H1 (cell line): ENCODE results near the gene CIB4. TPM values are rescaled to one million over a fixed set of nuclear protein-coding genes. Genes with fewer than 3 reads are reported as not detected.

Experiments used
- CTCF ChIA-PET: fragments of 300-600 bp; sonication (Branson Sonifier 250); formaldehyde crosslinking; loops from one replicate; lab custom pipeline; 2021; ENCODE audit not compliant: partially characterized antibody; lab: Charles Lee
- POLR2A ChIA-PET: fragments of 300-600 bp; sonication (Branson Sonifier 250); formaldehyde crosslinking; loops from one replicate; lab custom pipeline; 2021; ENCODE audit warnings: inconsistent platforms; ENCODE audit not compliant: partially characterized antibody; lab: Charles Lee
- DNase-seq, 2 experiments: peaks; one replicate each; pipeline versions ENCODE4 v3.0.0 to v3.0.0-alpha.2; 2010 to 2022; ENCODE audit warnings: low spot score in 2 of 2, low read depth in 1 of 2, mixed read lengths in 1 of 2
- FAIRE-seq: peaks from 2 replicates; lab custom pipeline; 2011; peaks lifted over from hg19 to GRCh38; lab: Jason Lieb, UNC
- H2AFZ ChIP-seq: 2 replicates; pipeline ENCODE4 v1.8.1; 2012; ENCODE audit warnings: low read length, inconsistent platforms
- H2AK5ac ChIP-seq: 2 replicates; pipeline ENCODE4 v1.6.1; 2013; ENCODE audit warnings: low read depth, low read length
- H2BK120ac ChIP-seq: replicated peaks from 2 replicates; pipeline ENCODE3; 2013; ENCODE audit warnings: low read depth, low read length, inconsistent platforms
- H2BK12ac ChIP-seq: 2 replicates; pipeline ENCODE4 v1.6.1; 2013; ENCODE audit warnings: low read depth, low read length
- H2BK15ac ChIP-seq: 2 replicates; pipeline ENCODE4 v1.6.1; 2013; ENCODE audit warnings: low read length
- H2BK20ac ChIP-seq: 2 replicates; pipeline ENCODE4 v1.6.1; 2013; ENCODE audit warnings: low read length
- H2BK5ac ChIP-seq: 2 replicates; pipeline ENCODE4 v1.6.1; 2013; ENCODE audit warnings: low read depth, low read length
- H3K14ac ChIP-seq: 2 replicates; pipeline ENCODE4 v1.6.1; 2013; ENCODE audit warnings: inconsistent platforms; ENCODE audit not compliant: insufficient read length
- H3K18ac ChIP-seq: 2 replicates; pipeline ENCODE4 v1.6.1; 2013; ENCODE audit warnings: low read length; ENCODE audit errors: extremely low read depth
- H3K23ac ChIP-seq: 2 replicates; pipeline ENCODE4 v1.6.1; 2013; ENCODE audit warnings: inconsistent platforms; ENCODE audit not compliant: insufficient read length
- H3K23me2 ChIP-seq: 2 replicates; pipeline ENCODE4 v1.6.1; 2013; ENCODE audit warnings: low read depth, low read length
- H3K27ac ChIP-seq: 2 replicates; pipeline ENCODE4 v1.6.1; 2011; ENCODE audit warnings: low read depth, low read length, inconsistent platforms
- H3K27me3 ChIP-seq, 4 experiments: replicated peaks in 1 of 4; 1 replicate in 1 of 4; 2 replicates in 3 of 4; pipeline versions ENCODE4 v1.6.1 to v1.8.1; 2011 to 2013; ENCODE audit warnings: low read length in 3 of 4, mild to moderate bottlenecking in 3 of 4, inconsistent platforms in 2 of 4, mixed read lengths in 2 of 4, moderate library complexity in 1 of 4; ENCODE audit not compliant: control insufficient read depth in 3 of 4, insufficient read depth in 3 of 4; ENCODE audit errors: extremely low read depth in 1 of 4
- H3K36me3 ChIP-seq, 4 experiments: 2 replicates each; pipeline versions ENCODE4 v1.6.1 to v1.8.1; 2011 to 2013; ENCODE audit warnings: mild to moderate bottlenecking in 4 of 4, low read length in 3 of 4, moderate library complexity in 2 of 4, control low read depth in 1 of 4, inconsistent platforms in 1 of 4; ENCODE audit not compliant: insufficient read depth in 4 of 4, control insufficient read depth in 2 of 4
- H3K4ac ChIP-seq: replicated peaks from 2 replicates; pipeline ENCODE3; 2013; ENCODE audit warnings: low read length, low read depth, mixed read lengths, inconsistent platforms; ENCODE audit not compliant: insufficient read length
- H3K4me1 ChIP-seq, 4 experiments: replicated peaks in 1 of 4; 1 replicate in 1 of 4; 2 replicates in 3 of 4; pipeline versions ENCODE4 v1.6.1 to v1.8.1; 2011 to 2013; ENCODE audit warnings: low read length in 3 of 4, inconsistent platforms in 2 of 4, mixed read lengths in 1 of 4; ENCODE audit not compliant: insufficient read depth in 4 of 4, control insufficient read depth in 3 of 4
- H3K4me2 ChIP-seq, 2 experiments: 2 replicates each; pipeline versions ENCODE4 v1.6.1 to v1.8.1; 2011 to 2013; ENCODE audit warnings: low read depth in 2 of 2, low read length in 2 of 2, control low read depth in 1 of 2, inconsistent platforms in 1 of 2, mild to moderate bottlenecking in 1 of 2; ENCODE audit not compliant: insufficient read depth in 1 of 2
- H3K4me3 ChIP-seq, 4 experiments: fragments of 200-600, 300-600 bp in 1 of 4; sonication (generic), shearing (Covaris generic), sonication (Bioruptor Twin) in 1 of 4; 2 replicates each; pipeline versions ENCODE4 v1.5.1 to v1.8.1; 2011 to 2016; ENCODE audit warnings: low read length in 4 of 4, low read depth in 3 of 4, control low read depth in 2 of 4, inconsistent platforms in 2 of 4, mild to moderate bottlenecking in 2 of 4, mixed read lengths in 1 of 4, moderate library complexity in 1 of 4; ENCODE audit not compliant: insufficient read depth in 2 of 4; ENCODE audit errors: extremely low read depth in 1 of 4
- H3K56ac ChIP-seq: replicated peaks from 2 replicates; pipeline ENCODE3; 2013; ENCODE audit warnings: low read depth, mild to moderate bottlenecking, mixed read lengths, low read length, inconsistent platforms; ENCODE audit not compliant: insufficient read length
- H3K79me1 ChIP-seq: 2 replicates; pipeline ENCODE4 v1.6.1; 2013; ENCODE audit warnings: low read depth, low read length, control low read depth
- H3K79me2 ChIP-seq, 2 experiments: 2 replicates each; pipeline versions ENCODE4 v1.6.1 to v1.8.1; 2012 to 2013; ENCODE audit warnings: low read length in 2 of 2, mild to moderate bottlenecking in 2 of 2, inconsistent platforms in 1 of 2; ENCODE audit not compliant: insufficient read depth in 2 of 2, control insufficient read depth in 1 of 2
- H3K9ac ChIP-seq, 4 experiments: replicated peaks in 1 of 4; 1 replicate in 1 of 4; 2 replicates in 3 of 4; pipeline versions ENCODE4 v1.6.1 to v1.8.1; 2011 to 2013; ENCODE audit warnings: low read depth in 3 of 4, low read length in 3 of 4, control low read depth in 2 of 4, mild to moderate bottlenecking in 2 of 4, moderate library complexity in 2 of 4, inconsistent platforms in 1 of 4; ENCODE audit errors: extremely low read depth in 1 of 4
- H3K9me3 ChIP-seq, 2 experiments: 2 replicates each; pipeline versions ENCODE4 v1.6.1 to v1.8.1; 2012 to 2013; ENCODE audit warnings: mild to moderate bottlenecking in 2 of 2, moderate library complexity in 2 of 2, control low read depth in 1 of 2, inconsistent platforms in 1 of 2, low read depth in 1 of 2, low read length in 1 of 2, mixed read lengths in 1 of 2; ENCODE audit not compliant: insufficient read depth in 2 of 2
- H4K20me1 ChIP-seq, 2 experiments: replicated peaks in 1 of 2; 2 replicates each; pipeline versions ENCODE3 to v1.8.1; 2011 to 2013; ENCODE audit warnings: inconsistent platforms in 2 of 2, low read length in 2 of 2, mild to moderate bottlenecking in 1 of 2; ENCODE audit not compliant: insufficient read depth in 2 of 2, control insufficient read depth in 1 of 2
- H4K5ac ChIP-seq: 2 replicates; pipeline ENCODE4 v1.6.1; 2013; ENCODE audit warnings: low read length, low read depth, mixed read lengths, inconsistent platforms; ENCODE audit not compliant: insufficient read length
- H4K8ac ChIP-seq: 2 replicates; pipeline ENCODE4 v1.8.0; 2013; ENCODE audit warnings: mild to moderate bottlenecking, moderate library complexity, low read length, inconsistent platforms; ENCODE audit not compliant: insufficient read depth; ENCODE audit errors: extremely low read depth
- H4K91ac ChIP-seq: replicated peaks from 2 replicates; pipeline ENCODE3; 2013; ENCODE audit warnings: low read length, mixed read lengths, inconsistent platforms; ENCODE audit not compliant: insufficient read length
- E2F6 ChIP-seq: IDR thresholded peaks from 2 replicates; pipeline ENCODE4 v1.6.1; 2012; ENCODE audit warnings: inconsistent platforms
- FOSL1 ChIP-seq: IDR thresholded peaks from 2 replicates; pipeline ENCODE4 v1.6.1; 2011; ENCODE audit warnings: mild to moderate bottlenecking, low read depth, low read length, moderate library complexity; ENCODE audit not compliant: insufficient read depth
- GTF2F1 ChIP-seq: IDR thresholded peaks from 2 replicates; pipeline ENCODE4 v1.6.1; 2012; ENCODE audit warnings: low read depth, low read length, improper control_type of control experiment, borderline replicate concordance
- MAFK ChIP-seq: IDR thresholded peaks from 2 replicates; pipeline ENCODE4 v1.6.1; 2012; ENCODE audit warnings: low read depth, mild to moderate bottlenecking, improper control_type of control experiment, low read length
- NRF1 ChIP-seq: IDR thresholded peaks from 2 replicates; pipeline ENCODE4 v1.6.1; 2011; ENCODE audit warnings: mild to moderate bottlenecking, low read depth, low read length, improper control_type of control experiment
- PHF8 ChIP-seq: fragments of 200-600 bp; sonication (generic); conservative IDR thresholded peaks from 2 replicates; pipeline ENCODE4 v1.7.1; 2012; ENCODE audit warnings: low read depth, mild to moderate bottlenecking, inconsistent platforms, low read length, moderate library complexity
- RAD21 ChIP-seq, 2 experiments: IDR thresholded peaks in 1 of 2; conservative IDR thresholded peaks in 1 of 2; 2 replicates each; pipeline ENCODE4 v1.6.1; 2011; ENCODE audit warnings: low read depth in 2 of 2, low read length in 2 of 2, improper control_type of control experiment in 1 of 2, inconsistent platforms in 1 of 2, mild to moderate bottlenecking in 1 of 2, moderate library complexity in 1 of 2
- TAF1 ChIP-seq: IDR thresholded peaks from 2 replicates; pipeline ENCODE4 v1.6.1; 2011; ENCODE audit warnings: mild to moderate bottlenecking, low read depth, low read length
- TBP ChIP-seq: IDR thresholded peaks from 2 replicates; pipeline ENCODE4 v1.6.1; 2011; ENCODE audit warnings: low read depth, low read length, improper control_type of control experiment
- TEAD4 ChIP-seq: IDR thresholded peaks from 2 replicates; pipeline ENCODE4 v1.6.1; 2012; ENCODE audit warnings: low read depth, low read length, inconsistent platforms, mixed read lengths
- WGBS, 2 experiments: shearing (Covaris generic) in 1 of 2; methylation state at CpG; one replicate each; pipeline versions ENCODE4 v1.1.6 to v1.1.7; 2013 to 2015; ENCODE audit warnings: low lambda C conversion rate in 2 of 2, mixed read lengths in 2 of 2, inconsistent platforms in 1 of 2, low coverage in 1 of 2, missing lambda C conversion rate in 1 of 2; ENCODE audit not compliant: insufficient replicate concordance in 2 of 2, insufficient coverage in 1 of 2, insufficient read length in 1 of 2; ENCODE audit errors: extremely low coverage in 1 of 2, missing lambda C conversion rate in 1 of 2; 5-methylcytosine and 5-hydroxymethylcytosine counted together
- polyA plus RNA-seq, 7 experiments: library from polyadenylated mRNA; depleted of rRNA in 3 of 7; stranded (reverse) in 5 of 7; unstranded in 2 of 7; fragments of >200 nt in 5 of 7; fragments of 200-250 nt in 2 of 7; gene quantifications; 1 replicate in 5 of 7; 2 replicates in 1 of 7; 4 replicates in 1 of 7; pipeline versions ENCODE4 v1.2.1 to v1.2.3, GENCODE V29; 2011 to 2013; ENCODE audit warnings: missing spikeins in 2 of 7, mixed read lengths in 2 of 7
- total RNA-seq: library from RNA; stranded (reverse); fragmentation: NEBNext Ultra II Directional; extraction: Animal tissue kit (Norgen Biotek cat#: 25700); gene quantifications from 2 replicates; pipeline ENCODE4 v1.2.1, GENCODE V29; 2021

The CIB4 gene
- total and polyA plus RNA-seq, 2 of the 8 experiments (the other 6 are each of a cell fraction or from before 2014, with no cell fraction given): not detected

GRCh38 chr2:26606847-26607190 is 34.3 kb downstream of the CIB4 start:
- Histone ChIP-seq H3K9ac (no peak overlapping the region), H3K79me2 (no peaks in the 10 kb centered on the region), H3K9me3 (no peaks in the 10 kb centered on the region), H4K5ac (no peak overlapping the region), H3K23me2 (no peaks in the 10 kb centered on the region), H4K91ac (no peak overlapping the region), H3K27ac (no peak overlapping the region), H3K36me3 (no peaks in the 10 kb centered on the region), H2AK5ac (no peak overlapping the region), H3K23ac (no peak overlapping the region), H3K56ac (no peak overlapping the region), H3K18ac (no peak overlapping the region), H3K79me1 (no peaks in the 10 kb centered on the region), H2BK20ac (no peak overlapping the region), H3K14ac (no peak overlapping the region), H4K8ac (no peak overlapping the region), H2BK12ac (no peak overlapping the region), H2BK120ac (no peak overlapping the region), H3K4me1 (no peaks in the 10 kb centered on the region; a peak in 2 of 7 replicates), H2BK15ac (no peak overlapping the region), H3K4ac (no peak overlapping the region), H4K20me1 (no peaks in the 10 kb centered on the region), H3K4me2 (no peak overlapping the region), H3K27me3 (no peaks in the 10 kb centered on the region), H2BK5ac (no peak overlapping the region), H2AFZ (no peak overlapping the region), H3K4me3 (no peak overlapping the region)
- ChIA-PET POLR2A (interaction anchor here (1.7 kb wide), 1 partner anchor 142 kb away, joined by 4 read pairs; no protein-coding TSS in a partner anchor), CTCF (interaction anchor here (0.7 to 17.4 kb wide), 34 partner anchors 8 to 266 kb away, joined by 3 to 367 read pairs (median 6); no protein-coding TSS in a partner anchor)
- 89% methylated on average over 5 of the region's 5 CpGs; no CpG with 5 or more reads in 1 of the 2 experiments for WGBS, 2 experiments
- no peak for FAIRE-seq
- DNase-seq: peak in 1 of 2 experiments; percentile 41
- TF ChIP-seq E2F6 (no peak), TBP (no peak), RAD21 (IDR thresholded peaks at IDR 0.05 in 1 of 2, conservative IDR thresholded peaks at IDR 0.05 in 1 of 2; ENCODE audit: low read depth in 2 of 2, low read length in 2 of 2) (no peak), PHF8 (no peak), FOSL1 (no peak), GTF2F1 (no peak), TEAD4 (no peak), TAF1 (no peak), NRF1 (no peak), MAFK (no peak)
